GM23338 (cell line): ENCODE measurements around the gene PPCS. TPM values are rescaled to one million over a fixed set of nuclear protein-coding genes. Genes with fewer than 3 reads are reported as not detected.

ENCODE experiments used
- ATAC-seq: fragments of 200-7000 bp; cut with Tn5 transposase; 3 replicates; pipeline ENCODE4 v1.9.1; 2020
- DNase-seq: peaks from one replicate; pipeline ENCODE4 v3.0.0-alpha.2; 2015; ENCODE audit warnings: low spot score
- H2AFZ ChIP-seq: fragments of 200-600 bp; sonication (generic); 2 replicates; pipeline ENCODE4 v1.8.0; 2016; ENCODE audit warnings: antibody characterized with exemption, mild to moderate bottlenecking, moderate library complexity
- H3F3A ChIP-seq: fragments of 200-600 bp; sonication (generic); replicated peaks from 2 replicates; pipeline ENCODE4 v1.8.0; 2017; ENCODE audit warnings: antibody characterized with exemption, mixed run types, low read depth
- H3K27ac ChIP-seq: fragments of 200-600 bp; sonication (generic); 2 replicates; pipeline ENCODE4 v1.6.1; 2016; ENCODE audit warnings: low read depth
- H3K27me3 ChIP-seq: fragments of 200-600 bp; sonication (generic); 2 replicates; pipeline ENCODE4 v1.8.0; 2016; ENCODE audit warnings: mild to moderate bottlenecking, mixed run types, moderate library complexity; ENCODE audit not compliant: insufficient read depth
- H3K36me3 ChIP-seq: fragments of 200-600 bp; sonication (generic); 2 replicates; pipeline ENCODE4 v1.8.0; 2016; ENCODE audit warnings: mild to moderate bottlenecking; ENCODE audit not compliant: insufficient read depth
- H3K4me1 ChIP-seq: fragments of 200-600 bp; sonication (generic); 2 replicates; pipeline ENCODE4 v1.8.0; 2016; ENCODE audit warnings: mild to moderate bottlenecking, moderate library complexity; ENCODE audit not compliant: insufficient read depth
- H3K4me2 ChIP-seq: fragments of 200-600 bp; sonication (generic); 2 replicates; pipeline ENCODE4 v1.7.1; 2017; ENCODE audit warnings: mixed run types
- H3K4me3 ChIP-seq: fragments of 200-600 bp; sonication (generic); 2 replicates; pipeline ENCODE4 v1.6.1; 2016; ENCODE audit warnings: mixed run types
- H3K79me2 ChIP-seq: fragments of 200-600 bp; sonication (generic); replicated peaks from 2 replicates; pipeline ENCODE4 v1.8.0; 2017; ENCODE audit warnings: mild to moderate bottlenecking; ENCODE audit not compliant: insufficient read depth
- H3K9me2 ChIP-seq: fragments of 200-600 bp; sonication (generic); 2 replicates; pipeline ENCODE4 v1.8.0; 2017; ENCODE audit not compliant: insufficient read depth
- H4K20me1 ChIP-seq: fragments of 200-600 bp; sonication (generic); replicated peaks from 2 replicates; pipeline ENCODE4 v1.8.0; 2017; ENCODE audit warnings: mild to moderate bottlenecking; ENCODE audit not compliant: insufficient read depth
- H3K27ac Mint-ChIP-seq: 2 replicates; pipeline ENCODE4 v1.8.0; 2020; ENCODE audit warnings: inconsistent platforms, mild to moderate bottlenecking, moderate library complexity, mixed read lengths
- H3K27me3 Mint-ChIP-seq: 3 replicates; pipeline ENCODE4 v1.8.0; 2022; ENCODE audit warnings: low read depth, mild to moderate bottlenecking, moderate library complexity, mixed read lengths, inconsistent platforms; ENCODE audit not compliant: insufficient read depth, poor library complexity
- H3K36me3 Mint-ChIP-seq: 3 replicates; pipeline ENCODE4 v1.8.0; 2021; ENCODE audit warnings: low read depth, mild to moderate bottlenecking, inconsistent platforms, moderate library complexity, mixed read lengths
- H3K4me1 Mint-ChIP-seq: 3 replicates; pipeline ENCODE4 v1.8.0; 2020; ENCODE audit warnings: mild to moderate bottlenecking, inconsistent platforms, mixed read lengths
- H3K4me3 Mint-ChIP-seq: 3 replicates; pipeline ENCODE4 v1.8.0; 2021; ENCODE audit warnings: moderate library complexity, mild to moderate bottlenecking, inconsistent platforms, mixed read lengths
- H3K9me3 Mint-ChIP-seq: 3 replicates; pipeline ENCODE4 v1.8.0; 2020; ENCODE audit warnings: moderate library complexity, mild to moderate bottlenecking, inconsistent platforms, mixed read lengths
- JUNB ChIP-seq: IDR thresholded peaks from one replicate; pipeline ENCODE4 v1.6.1; 2016; ENCODE audit warnings: antibody characterized with exemption; ENCODE audit not compliant: unreplicated experiment
- NANOG ChIP-seq: IDR thresholded peaks from 2 replicates; pipeline ENCODE4 v1.6.1; 2016; ENCODE audit warnings: antibody characterized with exemption, borderline replicate concordance
- POLR2AphosphoS5 ChIP-seq: IDR thresholded peaks from 2 replicates; pipeline ENCODE4 v1.6.1; 2016; ENCODE audit warnings: antibody characterized with exemption, low read depth
- STAT1 ChIP-seq: IDR thresholded peaks from one replicate; pipeline ENCODE4 v1.6.1; 2016; ENCODE audit warnings: antibody characterized with exemption; ENCODE audit not compliant: unreplicated experiment
- ZNF114 ChIP-seq: fragments of 250-450 bp; sonication (Bioruptor Pico); IDR thresholded peaks from 2 replicates; pipeline ENCODE4 v1.5.0; 2020; ENCODE audit warnings: mild to moderate bottlenecking, moderate library complexity
- ZNF331 ChIP-seq: fragments of 250-450 bp; sonication (Bioruptor Pico); IDR thresholded peaks from 2 replicates; pipeline ENCODE4 v1.5.0; 2020; ENCODE audit warnings: low read depth, mild to moderate bottlenecking, moderate library complexity
- ZNF462 ChIP-seq: fragments of 250-450 bp; sonication (Bioruptor Pico); IDR thresholded peaks from 2 replicates; pipeline ENCODE4 v1.5.0; 2020; ENCODE audit warnings: mild to moderate bottlenecking, moderate library complexity
- polyA plus RNA-seq: library from polyadenylated mRNA; unstranded; fragments of >200 nt; fragmentation: Nextera tagmentation; extraction: Ambion mirVana; gene quantifications from 2 replicates; pipeline ENCODE4 v1.2.1, GENCODE V29; 2016
- total RNA-seq: library from RNA; depleted of rRNA; stranded (reverse); fragments of >200 nt; shearing (Covaris generic); gene quantifications from 2 replicates; pipeline ENCODE4 v1.2.3, GENCODE V29; 2014
- TF ChIP-seq, protein P1 (sequence below): IDR thresholded peaks from 2 replicates; pipeline ENCODE4 v1.6.1; 2016; ENCODE audit warnings: antibody characterized with exemption
- TF ChIP-seq, protein P2 (sequence below): IDR thresholded peaks from one replicate; pipeline ENCODE4 v1.6.1; 2018; ENCODE audit warnings: antibody characterized with exemption; ENCODE audit not compliant: unreplicated experiment
- TF ChIP-seq, protein P3 (sequence below), 2 experiments: fragments of 200-600 bp in 1 of 2; sonication (generic) in 1 of 2; conservative IDR thresholded peaks; 2 replicates each; pipeline versions ENCODE4 v1.5.1 to v1.6.1; 2016 to 2017; ENCODE audit warnings: antibody characterized with exemption in 2 of 2, low read depth in 2 of 2, mild to moderate bottlenecking in 2 of 2, moderate library complexity in 1 of 2

Gene PPCS
- total and polyA plus RNA-seq, 2 experiments from 2014 or later = 35.6 to 47.6 TPM

GRCh38 chr1:42449256-42449655 lies 7.1 kb upstream of the PPCS start (continued):
- no peak for TF ChIP-seq ZNF331 (CRISPR knock-in tag)
- no peak for TF ChIP-seq STAT1

- no peak overlapping the region for H2AFZ ChIP-seq
- no peaks in the 10 kb centered on the region for H3K4me1 Mint-ChIP-seq
These were observed 6.3 kb upstream of the PPCS start for GRCh38 chr1:42450061-42450460.

More at GRCh38 chr1:42450061-42450460, 6.3 kb upstream of the PPCS start:
- H3K79me2 ChIP-seq = no peaks in the 10 kb centered on the region
- H3K36me3 ChIP-seq = no peaks in the 10 kb centered on the region
- H3K27me3 Mint-ChIP-seq = peaks cover 9% of the 10 kb centered on the region
- ATAC-seq = no peak
- no peak overlapping the region for H3K4me2 ChIP-seq
- H3K36me3 Mint-ChIP-seq = no peaks in the 10 kb centered on the region
- H3K27ac ChIP-seq = no peak overlapping the region
- no peaks in the 10 kb centered on the region for H4K20me1 ChIP-seq
- no peak overlapping the region for H3K4me3 Mint-ChIP-seq
- no peaks in the 10 kb centered on the region for H3F3A ChIP-seq
- no peak overlapping the region for H3K27ac Mint-ChIP-seq
- TF ChIP-seq, protein P1, sequence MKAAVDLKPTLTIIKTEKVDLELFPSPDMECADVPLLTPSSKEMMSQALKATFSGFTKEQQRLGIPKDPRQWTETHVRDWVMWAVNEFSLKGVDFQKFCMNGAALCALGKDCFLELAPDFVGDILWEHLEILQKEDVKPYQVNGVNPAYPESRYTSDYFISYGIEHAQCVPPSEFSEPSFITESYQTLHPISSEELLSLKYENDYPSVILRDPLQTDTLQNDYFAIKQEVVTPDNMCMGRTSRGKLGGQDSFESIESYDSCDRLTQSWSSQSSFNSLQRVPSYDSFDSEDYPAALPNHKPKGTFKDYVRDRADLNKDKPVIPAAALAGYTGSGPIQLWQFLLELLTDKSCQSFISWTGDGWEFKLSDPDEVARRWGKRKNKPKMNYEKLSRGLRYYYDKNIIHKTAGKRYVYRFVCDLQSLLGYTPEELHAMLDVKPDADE = no peak
- TF ChIP-seq ZNF331 (CRISPR knock-in tag) (no peak), JUNB (no peak), ZNF462 (CRISPR knock-in tag) (no peak), NANOG (no peak), POLR2AphosphoS5 (no peak), STAT1 (no peak), ZNF114 (no peak)
- TF ChIP-seq, protein P2, sequence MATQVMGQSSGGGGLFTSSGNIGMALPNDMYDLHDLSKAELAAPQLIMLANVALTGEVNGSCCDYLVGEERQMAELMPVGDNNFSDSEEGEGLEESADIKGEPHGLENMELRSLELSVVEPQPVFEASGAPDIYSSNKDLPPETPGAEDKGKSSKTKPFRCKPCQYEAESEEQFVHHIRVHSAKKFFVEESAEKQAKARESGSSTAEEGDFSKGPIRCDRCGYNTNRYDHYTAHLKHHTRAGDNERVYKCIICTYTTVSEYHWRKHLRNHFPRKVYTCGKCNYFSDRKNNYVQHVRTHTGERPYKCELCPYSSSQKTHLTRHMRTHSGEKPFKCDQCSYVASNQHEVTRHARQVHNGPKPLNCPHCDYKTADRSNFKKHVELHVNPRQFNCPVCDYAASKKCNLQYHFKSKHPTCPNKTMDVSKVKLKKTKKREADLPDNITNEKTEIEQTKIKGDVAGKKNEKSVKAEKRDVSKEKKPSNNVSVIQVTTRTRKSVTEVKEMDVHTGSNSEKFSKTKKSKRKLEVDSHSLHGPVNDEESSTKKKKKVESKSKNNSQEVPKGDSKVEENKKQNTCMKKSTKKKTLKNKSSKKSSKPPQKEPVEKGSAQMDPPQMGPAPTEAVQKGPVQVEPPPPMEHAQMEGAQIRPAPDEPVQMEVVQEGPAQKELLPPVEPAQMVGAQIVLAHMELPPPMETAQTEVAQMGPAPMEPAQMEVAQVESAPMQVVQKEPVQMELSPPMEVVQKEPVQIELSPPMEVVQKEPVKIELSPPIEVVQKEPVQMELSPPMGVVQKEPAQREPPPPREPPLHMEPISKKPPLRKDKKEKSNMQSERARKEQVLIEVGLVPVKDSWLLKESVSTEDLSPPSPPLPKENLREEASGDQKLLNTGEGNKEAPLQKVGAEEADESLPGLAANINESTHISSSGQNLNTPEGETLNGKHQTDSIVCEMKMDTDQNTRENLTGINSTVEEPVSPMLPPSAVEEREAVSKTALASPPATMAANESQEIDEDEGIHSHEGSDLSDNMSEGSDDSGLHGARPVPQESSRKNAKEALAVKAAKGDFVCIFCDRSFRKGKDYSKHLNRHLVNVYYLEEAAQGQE = no peak
- TF ChIP-seq, protein P3, sequence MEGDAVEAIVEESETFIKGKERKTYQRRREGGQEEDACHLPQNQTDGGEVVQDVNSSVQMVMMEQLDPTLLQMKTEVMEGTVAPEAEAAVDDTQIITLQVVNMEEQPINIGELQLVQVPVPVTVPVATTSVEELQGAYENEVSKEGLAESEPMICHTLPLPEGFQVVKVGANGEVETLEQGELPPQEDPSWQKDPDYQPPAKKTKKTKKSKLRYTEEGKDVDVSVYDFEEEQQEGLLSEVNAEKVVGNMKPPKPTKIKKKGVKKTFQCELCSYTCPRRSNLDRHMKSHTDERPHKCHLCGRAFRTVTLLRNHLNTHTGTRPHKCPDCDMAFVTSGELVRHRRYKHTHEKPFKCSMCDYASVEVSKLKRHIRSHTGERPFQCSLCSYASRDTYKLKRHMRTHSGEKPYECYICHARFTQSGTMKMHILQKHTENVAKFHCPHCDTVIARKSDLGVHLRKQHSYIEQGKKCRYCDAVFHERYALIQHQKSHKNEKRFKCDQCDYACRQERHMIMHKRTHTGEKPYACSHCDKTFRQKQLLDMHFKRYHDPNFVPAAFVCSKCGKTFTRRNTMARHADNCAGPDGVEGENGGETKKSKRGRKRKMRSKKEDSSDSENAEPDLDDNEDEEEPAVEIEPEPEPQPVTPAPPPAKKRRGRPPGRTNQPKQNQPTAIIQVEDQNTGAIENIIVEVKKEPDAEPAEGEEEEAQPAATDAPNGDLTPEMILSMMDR (conservative IDR thresholded peaks at IDR 0.05; ENCODE audit: low read depth in 2 of 2) = no peak
- H3K4me1 ChIP-seq = peaks cover 8% of the 10 kb centered on the region
- no peak for DNase-seq
- no peaks in the 10 kb centered on the region for H3K9me2 ChIP-seq
- H3K27me3 ChIP-seq = no peaks in the 10 kb centered on the region
- no peaks in the 10 kb centered on the region for H3K9me3 Mint-ChIP-seq
- H3K4me3 ChIP-seq = no peak overlapping the region
